ENCODE results near the gene TRAPPC5. TPM values are rescaled to one million over a fixed set of nuclear protein-coding genes. Genes with fewer than 3 reads are reported as not detected.
"Not testable (repeated sequence)": the region's sequence is repeated elsewhere in the genome, so short reads cannot be mapped to it uniquely, and the experiment has no call there.

TRAPPC5 gene
- total RNA-seq, 1 donor from 2014 or later = 139 TPM

DNA sequence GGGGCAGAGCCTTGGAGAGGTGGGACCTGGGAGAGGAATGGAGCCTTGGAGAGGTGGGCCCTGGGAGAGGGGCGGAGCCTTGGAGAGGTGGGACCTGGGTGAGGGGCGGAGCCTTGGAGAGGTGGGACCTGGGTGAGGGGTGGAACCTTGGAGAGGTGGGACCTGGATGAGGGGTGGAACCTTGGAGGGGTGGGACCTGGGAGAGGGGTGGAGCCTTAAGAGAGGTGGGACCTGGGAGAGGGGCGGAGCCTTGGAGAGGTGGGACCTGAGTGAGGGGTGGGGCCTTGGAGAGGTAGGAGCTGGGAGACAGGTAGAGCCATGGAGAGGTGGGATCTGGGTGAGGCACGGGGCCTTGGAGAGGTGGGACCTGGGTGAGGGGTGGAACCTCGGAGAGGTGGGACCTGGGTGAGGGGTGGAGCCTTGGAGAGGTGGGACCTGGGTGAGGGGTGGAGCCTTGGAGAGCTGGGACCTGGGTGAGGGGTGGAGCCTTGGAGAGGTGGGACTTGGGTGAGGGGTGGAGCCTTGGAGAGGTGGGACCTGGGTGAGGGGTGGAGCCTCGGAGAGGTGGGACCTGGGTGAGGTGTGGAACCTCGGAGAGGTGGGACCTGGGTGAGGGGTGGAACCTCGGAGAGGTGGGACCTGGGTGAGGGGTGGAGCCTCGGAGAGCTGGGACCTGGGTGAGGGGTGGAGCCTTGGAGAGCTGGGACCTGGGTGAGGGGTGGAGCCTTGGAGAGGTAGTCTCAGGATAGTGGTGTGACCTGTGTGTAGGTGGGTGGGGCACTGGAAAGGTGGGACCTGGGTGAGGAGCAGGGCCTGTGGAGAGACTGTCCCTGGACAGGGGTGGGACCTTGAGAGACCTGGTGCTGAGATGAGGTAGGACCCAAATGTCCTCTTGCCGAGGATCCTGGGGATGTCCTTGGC, 36.7 kb upstream of the TRAPPC5 start:
- peak; percentile 20 for DNase-seq (ENCODE audit: missing footprints)
- intact Hi-C loops (cut with DNase I) = not testable (repeated sequence)

DNA sequence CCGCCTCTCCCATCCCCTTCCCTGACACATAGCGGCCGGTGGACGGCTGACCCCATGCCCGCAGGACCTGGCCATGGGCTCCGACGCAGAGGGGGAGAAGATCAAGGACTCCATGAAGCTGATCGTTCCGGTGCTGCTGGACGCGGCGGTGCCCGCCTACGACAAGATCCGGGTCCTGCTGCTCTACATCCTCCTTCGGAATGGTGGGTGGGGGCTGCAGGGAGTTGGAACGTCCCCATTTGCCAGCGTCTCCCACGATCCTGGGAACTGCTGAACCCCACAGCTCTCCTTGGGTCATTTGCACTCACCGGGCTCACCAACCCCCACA, 36.1 kb upstream of the TRAPPC5 start:
- intact Hi-C loops (cut with DNase I) = no loop called here
- DNase-seq (ENCODE audit: missing footprints) (peak; percentile 30), ATAC-seq (no peak)

More for the DNA sequence above, 36.7 kb upstream of the TRAPPC5 start:
- ATAC-seq = not testable (repeated sequence)

DNA sequence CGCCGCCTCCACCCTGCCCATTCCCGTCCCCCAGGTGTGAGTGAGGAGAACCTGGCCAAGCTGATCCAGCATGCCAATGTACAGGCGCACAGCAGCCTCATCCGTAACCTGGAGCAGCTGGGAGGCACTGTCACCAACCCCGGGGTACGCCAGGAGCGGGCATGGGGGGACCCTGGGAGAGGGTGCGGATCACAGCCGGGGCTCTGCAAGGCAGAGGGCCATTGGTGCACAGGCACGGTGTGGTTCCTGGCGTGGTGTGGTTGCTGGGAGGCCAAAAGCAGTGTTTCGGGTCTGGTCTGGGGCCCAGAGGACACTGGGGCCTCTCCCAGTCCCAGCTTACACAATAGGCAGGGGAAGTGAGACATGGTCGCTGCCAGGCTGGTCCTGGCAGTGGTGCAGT, 35.5 kb upstream of the TRAPPC5 start:
- DNase-seq (ENCODE audit: missing footprints) (no peak), ATAC-seq (no peak)
- intact Hi-C loops (cut with DNase I) = no loop called here

DNA sequence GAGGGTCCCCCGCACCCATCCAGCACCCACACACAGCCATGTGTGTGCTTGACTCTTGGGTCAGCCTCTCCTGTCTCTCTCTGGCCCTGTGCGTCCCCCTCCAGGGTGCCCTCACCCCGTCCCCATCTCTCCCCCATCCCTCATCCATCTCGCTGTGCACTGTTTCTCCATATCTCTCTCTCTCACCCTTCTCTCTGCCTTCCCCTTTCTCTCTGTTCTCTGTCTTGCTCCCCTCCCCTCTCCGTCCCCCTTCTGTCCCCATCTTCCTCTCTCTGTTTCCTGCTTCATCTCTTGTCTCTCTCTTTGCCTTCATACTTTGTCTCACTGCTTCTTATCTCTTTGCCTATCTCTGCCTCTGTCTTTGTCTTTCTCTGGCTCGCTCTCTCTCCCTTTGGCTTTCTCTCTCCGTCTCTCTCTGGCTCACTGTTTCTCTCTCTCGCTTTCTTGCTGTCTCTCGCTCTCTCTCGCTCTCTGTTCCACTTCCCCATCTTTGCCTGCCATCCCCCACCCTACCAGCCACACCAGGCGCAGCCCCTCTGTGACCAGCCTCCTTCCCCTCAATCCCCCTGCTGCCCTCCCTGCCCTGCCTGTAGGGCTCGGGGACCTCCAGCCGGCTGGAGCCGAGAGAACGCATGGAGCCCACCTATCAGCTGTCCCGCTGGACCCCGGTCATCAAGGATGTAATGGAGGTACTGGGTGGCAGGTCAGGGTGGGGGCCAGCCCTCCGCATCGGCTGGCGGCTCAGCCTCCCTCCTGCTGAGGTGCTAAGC, 34.8 kb upstream of the TRAPPC5 start:
- intact Hi-C loops (cut with DNase I) = no loop called here
- DNase-seq (ENCODE audit: missing footprints) (no peak), ATAC-seq (no peak)

DNA sequence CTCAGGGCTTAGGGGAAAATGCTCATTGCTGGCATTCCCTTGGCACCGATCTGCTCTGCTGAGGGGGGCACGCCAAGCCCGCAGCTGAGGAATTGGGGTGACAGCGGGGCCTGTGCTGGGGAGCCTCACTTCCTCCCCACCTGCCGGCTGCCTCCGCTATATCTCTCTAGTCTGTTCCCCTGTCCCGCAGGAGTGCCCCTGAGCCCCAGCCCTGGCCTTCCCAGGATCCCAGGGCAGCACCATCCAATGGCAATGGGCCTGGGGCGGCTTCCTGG, 34.3 kb upstream of the TRAPPC5 start:
- no peak for ATAC-seq
- DNase-seq (ENCODE audit: missing footprints) = no peak
- intact Hi-C loops (cut with DNase I) = no loop called here

DNA sequence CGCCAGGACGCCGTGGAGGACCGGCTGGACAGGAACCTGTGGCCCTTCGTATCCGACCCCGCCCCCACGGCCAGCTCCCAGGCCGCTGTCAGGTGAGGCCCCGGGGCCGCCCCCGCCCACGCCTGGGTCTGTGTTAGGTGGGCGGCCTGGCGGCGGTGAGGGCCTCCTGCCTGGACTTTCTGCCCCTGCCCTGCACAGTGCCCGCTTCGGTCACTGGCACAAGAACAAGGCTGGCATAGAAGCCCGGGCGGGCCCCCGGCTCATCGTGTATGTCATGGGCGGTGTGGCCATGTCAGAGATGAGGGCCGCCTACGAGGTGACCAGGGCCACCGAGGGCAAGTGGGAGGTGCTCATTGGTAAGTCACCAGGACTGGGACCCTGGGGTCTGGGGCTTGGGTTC, 33.5 kb upstream of the TRAPPC5 start:
- intact Hi-C loops (cut with DNase I) = no loop called here
- ATAC-seq = no peak

DNA sequence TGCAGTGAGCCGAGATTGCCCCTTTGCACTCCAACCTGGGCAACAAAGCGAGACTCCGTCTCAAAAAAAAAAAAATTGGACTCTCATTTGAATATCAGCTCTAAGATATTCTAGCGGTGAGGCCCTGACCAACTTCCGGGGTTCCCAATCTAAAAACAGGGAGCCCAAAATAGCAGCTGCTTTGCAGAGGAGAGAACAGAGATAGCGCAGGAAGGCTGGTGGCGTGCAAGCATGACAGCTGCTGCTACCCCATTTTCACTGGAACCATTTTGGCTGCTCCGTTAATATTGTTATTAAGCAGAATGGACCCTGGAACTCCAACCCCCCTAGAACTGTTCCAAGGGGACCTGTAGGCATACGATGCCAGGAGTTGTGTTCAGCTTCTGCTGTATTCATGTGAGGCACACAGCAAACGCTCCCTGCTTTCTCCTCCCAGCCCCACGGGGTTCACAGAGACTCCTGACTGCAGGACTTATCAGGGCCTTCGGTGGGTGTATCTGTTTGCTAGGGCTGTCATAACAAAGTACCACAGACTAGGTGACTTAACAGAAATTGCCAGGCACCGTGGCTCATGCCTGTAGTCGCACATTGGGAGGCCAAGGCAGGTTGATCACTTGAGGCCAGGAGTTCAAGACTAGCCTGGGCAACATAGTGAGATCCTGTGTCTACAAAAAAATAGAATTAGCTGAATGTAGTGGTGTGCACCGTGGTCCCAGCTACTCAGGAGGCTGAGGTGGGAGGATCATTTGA, 32.2 kb upstream of the TRAPPC5 start:
- DNase-seq (ENCODE audit: missing footprints) (peak; percentile 31), ATAC-seq (no peak)
- intact Hi-C loops (cut with DNase I) = no loop called here

More for the DNA sequence above, 33.5 kb upstream of the TRAPPC5 start:
- DNase-seq (ENCODE audit: missing footprints) = peak; percentile 64

DNA sequence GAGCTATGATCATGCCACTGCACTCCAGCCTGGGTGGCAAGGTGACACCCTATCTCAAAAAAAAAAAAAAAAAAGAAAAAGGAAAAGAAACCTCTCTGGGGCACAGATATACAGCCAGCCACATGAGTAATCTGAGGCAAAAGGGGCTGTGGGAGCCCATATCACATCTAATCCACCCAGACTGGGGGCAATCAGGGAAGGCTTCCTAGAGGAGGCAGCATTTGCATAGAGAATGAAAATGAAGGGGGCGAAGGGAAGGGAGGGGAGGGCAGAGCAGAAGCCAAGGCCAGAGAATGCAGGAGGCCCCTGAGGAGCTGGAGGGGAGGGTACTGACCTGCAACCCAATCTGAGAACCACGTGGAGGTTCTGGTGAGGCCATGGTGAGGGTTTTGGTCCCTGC, 30.5 kb upstream of the TRAPPC5 start:
- DNase-seq (ENCODE audit: missing footprints) = no peak
- ATAC-seq = no peak
- intact Hi-C loops (cut with DNase I) = no loop called here

DNA sequence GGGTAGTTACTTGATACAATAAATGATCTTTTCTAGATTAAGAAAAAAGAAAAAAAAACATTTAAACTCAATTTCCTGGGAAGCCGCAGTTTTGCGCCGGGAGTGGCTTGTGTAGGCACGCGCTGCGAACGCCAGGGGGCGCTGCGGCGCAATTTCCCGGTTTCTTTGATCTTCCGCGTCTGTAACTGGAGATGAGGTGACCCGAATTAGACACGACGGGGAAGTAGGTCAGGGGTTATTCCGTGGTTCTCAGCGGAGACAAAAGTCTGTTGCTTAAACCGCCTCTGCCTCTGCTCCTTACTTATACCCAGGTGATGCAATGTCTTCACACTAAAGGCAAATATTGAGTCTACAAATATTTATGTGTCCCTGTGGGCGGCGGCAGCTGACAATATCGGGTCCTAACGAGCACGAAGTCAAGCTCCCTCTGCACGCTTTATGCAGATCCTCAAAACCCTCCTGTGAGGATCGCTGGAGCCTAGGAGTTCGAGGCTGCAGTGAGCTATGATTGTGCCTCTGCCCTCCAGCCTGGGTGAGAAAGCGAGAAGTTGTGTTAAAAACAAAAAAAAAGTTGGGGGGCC, 28.5 kb upstream of the TRAPPC5 start:
- peak; percentile 94 for DNase-seq (ENCODE audit: missing footprints)
- peak; percentile 77 for ATAC-seq
- intact Hi-C loops (cut with DNase I) = no loop called here

DNA sequence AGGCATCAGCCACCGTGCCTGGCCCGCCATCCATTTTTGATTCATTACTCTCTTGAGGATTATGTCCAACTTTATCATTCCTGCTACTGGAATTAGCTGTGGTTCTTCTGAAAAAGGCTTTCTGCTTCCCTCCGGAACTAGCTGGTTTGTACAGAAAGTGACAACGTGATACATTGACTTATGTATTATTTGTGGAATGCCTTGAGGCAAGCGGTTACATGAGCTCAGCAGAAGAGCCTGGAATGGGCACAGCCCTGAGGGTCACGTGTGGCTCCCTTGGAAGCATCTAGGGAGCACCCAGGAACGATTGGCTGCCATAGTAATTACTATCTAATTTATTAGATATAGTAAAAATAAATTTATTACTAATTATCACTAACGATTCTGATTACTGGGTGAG, 26.2 kb upstream of the TRAPPC5 start:
- ATAC-seq = no peak
- intact Hi-C loops (cut with DNase I) = no loop called here
- DNase-seq (ENCODE audit: missing footprints) = peak; percentile 20

DNA sequence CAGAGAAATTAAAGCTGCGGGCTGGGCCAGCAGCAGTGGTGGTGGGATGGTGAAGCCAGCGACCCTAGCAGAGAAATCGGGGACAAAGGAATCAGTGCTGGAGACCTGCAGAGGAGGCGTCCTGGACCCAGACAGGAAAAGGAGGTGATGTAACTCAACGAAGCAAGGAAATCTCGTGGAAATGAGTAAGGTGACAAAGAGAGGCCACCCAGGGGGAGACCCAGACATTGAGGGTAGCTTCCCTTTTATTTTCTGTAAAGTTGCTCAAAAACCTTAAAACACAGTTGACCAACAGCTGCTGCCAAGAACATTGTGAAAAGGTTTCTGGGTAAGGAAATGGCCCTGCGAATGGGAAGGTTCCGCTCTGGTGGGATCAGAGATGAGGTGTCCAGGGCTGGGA, 25.1 kb upstream of the TRAPPC5 start:
- DNase-seq (ENCODE audit: missing footprints) (peak; percentile 11), ATAC-seq (no peak)
- intact Hi-C loops (cut with DNase I) = no loop called here

DNA sequence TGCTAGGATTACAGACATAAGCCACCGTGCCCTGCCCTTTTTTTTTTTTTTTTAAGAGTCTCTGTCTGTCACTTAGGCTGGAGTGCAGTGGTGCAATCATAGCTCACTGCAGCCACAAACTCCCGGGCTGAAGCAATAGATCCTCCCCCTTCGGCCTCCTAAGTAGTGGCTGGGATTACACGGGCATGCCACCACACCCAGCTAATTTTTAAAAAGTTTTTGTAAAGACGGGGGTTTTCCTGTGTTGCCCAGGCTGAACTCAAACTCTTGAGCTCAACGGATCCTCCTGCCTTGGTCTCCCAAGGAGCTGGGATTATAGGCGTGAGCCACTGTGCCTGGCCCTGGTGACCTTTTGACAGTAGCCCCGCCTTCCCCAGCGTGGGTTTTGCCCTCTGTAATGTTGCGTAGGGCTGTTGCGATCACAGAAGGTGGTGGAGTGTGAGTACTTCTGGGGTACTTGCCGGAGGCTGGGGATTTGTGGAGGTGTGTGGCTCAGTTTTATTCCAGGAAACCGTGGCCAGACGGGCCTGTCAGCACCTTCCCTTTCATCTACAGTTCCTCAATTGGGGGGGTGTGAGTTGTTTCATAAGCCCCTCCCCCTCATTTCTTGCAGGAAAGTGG, 23.4 kb upstream of the TRAPPC5 start:
- DNase-seq (ENCODE audit: missing footprints) = peak; percentile 69
- intact Hi-C loops (cut with DNase I) = no loop called here
- ATAC-seq = peak; percentile 46

DNA sequence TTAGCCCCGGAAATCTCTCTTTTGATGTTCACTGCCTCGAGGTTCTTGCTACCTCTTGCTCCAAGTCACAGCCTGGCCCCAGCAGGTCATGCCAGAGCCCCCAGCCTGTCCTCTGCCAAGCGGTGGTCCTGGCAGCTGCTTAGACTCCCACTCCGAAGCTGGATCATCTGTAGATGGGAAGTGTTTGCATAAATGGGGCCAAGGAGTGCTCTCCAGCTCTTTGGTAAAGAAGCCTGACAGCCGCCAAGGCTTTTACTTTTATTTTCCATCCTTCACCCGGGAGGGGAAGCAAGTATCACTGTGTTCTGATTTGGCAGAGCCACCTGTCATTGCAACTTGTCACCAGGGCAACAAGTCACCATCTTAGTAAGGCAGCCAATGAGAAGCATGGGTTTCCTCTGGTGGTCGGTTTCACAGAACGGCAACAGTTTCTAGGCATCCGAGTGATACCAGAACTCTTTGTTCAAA, 22.4 kb upstream of the TRAPPC5 start:
- DNase-seq (ENCODE audit: missing footprints) (no peak), ATAC-seq (no peak)
- intact Hi-C loops (cut with DNase I) = no loop called here

DNA sequence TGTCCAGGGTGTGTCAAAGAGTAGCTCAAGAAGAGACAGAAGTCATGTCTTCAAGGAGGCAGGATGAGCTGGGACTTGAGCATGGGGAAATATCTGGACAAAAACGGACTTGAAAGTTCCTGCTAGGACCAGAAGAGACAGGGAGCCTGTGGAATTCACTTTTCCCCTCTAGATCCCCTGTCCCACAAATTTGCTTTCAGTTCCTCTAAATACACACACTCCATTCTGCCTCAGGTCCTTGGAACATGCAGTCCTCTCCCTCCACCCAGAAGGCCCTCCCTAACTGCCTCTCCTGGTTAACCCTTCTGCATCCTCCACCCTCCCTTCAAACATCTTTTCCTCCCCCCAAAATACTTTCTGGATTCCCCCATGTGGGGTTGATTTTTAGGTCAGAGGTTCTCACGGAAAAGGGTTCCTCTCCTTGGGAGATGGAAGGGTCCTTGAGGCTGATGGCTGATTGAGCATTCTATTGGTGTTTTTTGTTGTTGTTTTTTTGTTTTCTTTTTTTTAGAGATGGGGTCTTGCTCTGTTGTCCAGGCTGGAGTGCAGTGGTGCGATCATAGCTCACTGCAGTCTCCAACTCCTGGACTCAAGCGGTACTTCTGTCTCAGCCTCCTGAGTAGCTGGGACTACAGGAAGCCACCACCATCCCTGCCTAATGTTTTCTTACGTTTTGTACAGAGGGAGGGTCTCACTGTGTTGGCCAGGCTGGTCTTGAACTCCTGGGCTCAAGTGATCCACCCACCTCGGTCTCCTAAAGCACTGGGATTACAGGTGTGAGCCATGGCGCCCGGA, 18.7 kb upstream of the TRAPPC5 start:
- DNase-seq (ENCODE audit: missing footprints) = no peak
- intact Hi-C loops (cut with DNase I) = no loop called here
- no peak for ATAC-seq

DNA sequence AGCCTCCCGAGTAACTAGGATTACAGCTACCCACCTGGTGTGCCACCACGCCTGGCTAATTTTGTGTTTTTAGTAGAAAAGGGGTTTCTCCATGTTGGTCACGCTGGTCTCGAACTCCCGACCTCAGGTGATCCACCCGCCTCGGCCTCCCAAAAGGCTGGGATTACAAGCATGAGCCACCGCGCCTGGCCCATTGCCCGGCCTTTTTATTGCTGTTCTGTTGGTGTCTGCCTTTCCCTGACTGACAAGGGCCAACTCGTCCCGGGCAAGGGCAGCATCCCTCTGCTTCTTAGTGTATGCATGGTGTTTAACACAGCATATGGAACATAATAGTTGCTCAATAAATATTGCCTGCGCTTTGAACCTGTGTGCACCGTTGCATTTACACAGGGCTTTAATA, 18.0 kb upstream of the TRAPPC5 start:
- intact Hi-C loops (cut with DNase I) = no loop called here
- no peak for DNase-seq (ENCODE audit: missing footprints)
- ATAC-seq = no peak

DNA sequence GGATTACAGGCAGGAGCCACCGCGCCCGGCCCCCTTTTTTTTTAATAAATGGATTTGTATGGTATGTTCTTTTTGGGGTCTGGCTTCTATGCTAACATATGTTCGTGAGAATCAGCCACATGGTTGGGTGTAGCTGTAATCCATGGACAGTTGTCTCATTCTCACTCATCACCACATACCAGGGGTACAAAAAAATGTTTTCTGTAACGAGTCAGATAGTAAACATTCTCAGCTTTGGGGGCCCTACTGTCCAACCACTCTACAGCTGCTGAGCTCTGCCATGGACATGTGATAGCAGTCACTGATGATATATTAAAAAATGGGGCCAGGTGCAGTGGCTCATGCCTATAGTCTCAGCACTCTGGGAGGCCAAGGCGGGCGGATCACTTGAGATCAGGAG, 16.9 kb upstream of the TRAPPC5 start:
- DNase-seq (ENCODE audit: missing footprints) = no peak
- intact Hi-C loops (cut with DNase I) = no loop called here
- no peak for ATAC-seq

DNA sequence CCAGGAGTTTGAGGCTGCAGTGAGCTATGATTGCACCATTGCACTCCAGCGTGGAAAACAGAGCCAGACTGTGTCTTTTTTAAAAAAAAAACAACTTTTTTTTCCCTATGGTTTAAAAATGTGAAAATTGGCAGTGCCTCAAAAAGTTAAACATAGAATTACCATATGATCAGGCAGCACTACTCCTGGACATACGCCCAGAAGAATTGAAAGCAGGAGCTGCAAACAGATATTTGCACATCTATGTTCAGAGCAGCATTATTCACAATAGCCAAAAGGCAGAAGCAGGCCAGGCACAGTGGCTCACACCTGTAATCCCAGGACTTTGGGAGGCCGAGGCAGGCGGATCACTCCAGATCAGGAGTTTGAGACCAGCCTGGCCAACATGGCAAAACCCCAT, 15.6 kb upstream of the TRAPPC5 start:
- ATAC-seq = no peak
- no peak for DNase-seq (ENCODE audit: missing footprints)
- intact Hi-C loops (cut with DNase I) = no loop called here

DNA sequence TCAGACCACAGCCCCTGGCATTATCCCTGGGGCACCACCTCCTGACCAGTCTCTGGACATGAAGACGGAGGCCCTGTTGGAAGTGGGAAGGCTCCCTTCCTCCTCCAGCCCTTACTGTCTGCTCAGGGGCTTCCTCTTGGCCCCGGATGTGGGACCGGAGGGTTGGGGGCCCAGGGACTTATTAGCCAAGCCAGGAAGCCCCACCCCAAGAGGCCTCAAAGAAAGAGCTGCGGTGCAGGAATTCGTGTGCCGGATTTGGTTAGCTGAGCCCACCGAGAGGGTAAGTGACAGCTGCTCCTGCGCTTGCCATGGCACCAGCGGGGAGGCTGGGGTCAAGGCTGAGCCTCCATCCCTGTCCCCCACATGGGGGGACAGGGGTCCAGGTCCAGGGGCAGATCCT, 11.8 kb upstream of the TRAPPC5 start, which contains the start of gene RETN:
RETN (plus strand) TSS at position 208 of the 400 bp plus-strand sequence. CDS start 278 bp downstream, outside the sequence.
- intact Hi-C loops (cut with DNase I) = no loop called here
- DNase-seq (ENCODE audit: missing footprints) (no peak), ATAC-seq (no peak)

Data from Right ventricle myocardium inferior (tissue), 1 donor.